HFF-Myc (cell line): ENCODE data around the gene MLPH.

Experiments
- DNase-seq: peaks from one replicate; pipeline ENCODE4 v3.0.0-alpha.2; 2011; ENCODE audit warnings: low read depth; ENCODE audit errors: extremely low read depth
- H3K4me3 ChIP-seq: replicated peaks from 2 replicates; pipeline ENCODE4 v1.5.1; 2011; ENCODE audit warnings: low read depth, mild to moderate bottlenecking, control low read depth, low read length
- TF ChIP-seq, protein P1 (sequence below): IDR thresholded peaks from 2 replicates; pipeline ENCODE4 v1.5.1; 2012; ENCODE audit warnings: mild to moderate bottlenecking, low read depth, low read length, control low read depth; ENCODE audit errors: missing control alignments

Gene MLPH

GRCh38 chr2:237478095-237478494 lies 9.0 kb upstream of the MLPH start:
- DNase-seq, result no peak
- TF ChIP-seq, protein P1, sequence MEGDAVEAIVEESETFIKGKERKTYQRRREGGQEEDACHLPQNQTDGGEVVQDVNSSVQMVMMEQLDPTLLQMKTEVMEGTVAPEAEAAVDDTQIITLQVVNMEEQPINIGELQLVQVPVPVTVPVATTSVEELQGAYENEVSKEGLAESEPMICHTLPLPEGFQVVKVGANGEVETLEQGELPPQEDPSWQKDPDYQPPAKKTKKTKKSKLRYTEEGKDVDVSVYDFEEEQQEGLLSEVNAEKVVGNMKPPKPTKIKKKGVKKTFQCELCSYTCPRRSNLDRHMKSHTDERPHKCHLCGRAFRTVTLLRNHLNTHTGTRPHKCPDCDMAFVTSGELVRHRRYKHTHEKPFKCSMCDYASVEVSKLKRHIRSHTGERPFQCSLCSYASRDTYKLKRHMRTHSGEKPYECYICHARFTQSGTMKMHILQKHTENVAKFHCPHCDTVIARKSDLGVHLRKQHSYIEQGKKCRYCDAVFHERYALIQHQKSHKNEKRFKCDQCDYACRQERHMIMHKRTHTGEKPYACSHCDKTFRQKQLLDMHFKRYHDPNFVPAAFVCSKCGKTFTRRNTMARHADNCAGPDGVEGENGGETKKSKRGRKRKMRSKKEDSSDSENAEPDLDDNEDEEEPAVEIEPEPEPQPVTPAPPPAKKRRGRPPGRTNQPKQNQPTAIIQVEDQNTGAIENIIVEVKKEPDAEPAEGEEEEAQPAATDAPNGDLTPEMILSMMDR, result no peak
- H3K4me3 ChIP-seq, result no peak overlapping the region

DNA sequence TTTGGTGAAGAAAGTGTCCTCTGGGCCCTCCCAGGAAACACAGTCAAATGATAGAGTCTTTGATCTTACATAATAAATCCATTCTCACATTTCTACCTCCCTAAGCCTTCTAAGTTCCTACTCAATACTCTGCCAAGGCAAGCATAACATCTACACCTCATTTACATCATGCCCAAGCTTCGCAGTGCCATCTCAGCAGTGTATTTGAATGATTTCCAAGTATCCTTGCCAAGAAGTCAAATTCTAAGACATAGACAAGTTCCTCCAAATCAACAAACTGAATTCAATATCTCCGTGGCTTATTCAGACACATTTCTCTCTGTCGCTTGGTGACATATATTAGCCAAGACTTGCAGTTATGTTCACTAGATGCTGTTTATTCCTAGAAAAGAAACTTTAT lies 8.1 kb upstream of the MLPH start:
- TF ChIP-seq, protein P1, result no peak

GRCh38 chr2:237479747-237480146 lies 7.3 kb upstream of the MLPH start:
- no peak overlapping the region for H3K4me3 ChIP-seq
- DNase-seq, result no peak
- TF ChIP-seq, protein P1, result no peak

More for the DNA sequence above, 8.1 kb upstream of the MLPH start:
- no peak for DNase-seq
- no peak overlapping the region for H3K4me3 ChIP-seq

DNA sequence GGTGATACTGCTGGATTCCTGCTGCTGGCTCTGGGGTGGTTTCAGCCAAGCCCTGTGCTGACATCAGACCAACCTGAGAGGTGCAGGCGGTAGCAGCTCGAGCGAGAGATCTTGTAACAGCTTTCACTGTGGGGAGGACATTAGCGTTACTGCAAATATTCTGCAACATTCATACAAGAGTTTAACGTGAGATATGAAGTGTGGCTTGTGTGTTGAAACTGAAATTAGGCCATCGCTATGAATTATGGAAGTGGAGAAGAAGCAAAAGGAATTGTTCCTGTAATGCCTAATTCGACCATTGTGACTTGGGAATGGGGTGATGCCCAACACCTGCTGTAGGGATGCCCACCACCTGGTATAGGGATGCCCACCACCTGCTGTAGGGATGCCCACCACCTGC lies 6.5 kb upstream of the MLPH start:
- H3K4me3 ChIP-seq, result no peak overlapping the region
- DNase-seq, result no peak
- TF ChIP-seq, protein P1, result no peak

DNA sequence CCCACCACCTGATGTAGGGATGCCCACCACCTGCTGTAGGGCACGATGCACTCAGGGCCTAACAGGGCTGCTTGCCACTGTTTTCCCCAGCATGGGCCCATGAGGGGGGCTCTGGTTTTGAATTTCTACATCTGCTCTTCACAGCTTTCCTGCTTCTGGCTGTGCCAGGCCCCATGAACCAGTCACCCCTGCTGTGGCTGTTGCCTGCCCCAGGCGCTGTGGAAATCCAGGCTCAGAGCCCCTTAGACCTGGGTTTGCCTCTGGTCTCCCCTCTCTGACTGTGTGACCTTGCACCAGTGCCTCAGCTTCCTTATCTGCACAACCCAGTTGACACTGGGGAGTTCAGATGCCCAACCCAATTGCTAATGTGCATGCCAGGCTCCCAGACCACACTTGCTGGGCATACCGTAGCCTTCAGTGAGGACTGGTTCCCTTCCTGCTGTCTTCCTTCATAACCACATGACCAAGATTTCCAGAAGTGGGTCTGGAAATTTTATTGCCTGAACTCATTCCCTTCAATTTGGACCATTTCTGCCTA lies 6.0 kb upstream of the MLPH start:
- no peak for DNase-seq
- TF ChIP-seq, protein P1, result no peak

GRCh38 chr2:237482485-237482884 lies 4.6 kb upstream of the MLPH start:
- no peak for DNase-seq

More for the DNA sequence above, 6.0 kb upstream of the MLPH start:
- H3K4me3 ChIP-seq, result no peak overlapping the region

More at GRCh38 chr2:237482485-237482884, 4.6 kb upstream of the MLPH start:
- no peak overlapping the region for H3K4me3 ChIP-seq
- TF ChIP-seq, protein P1, result no peak
